ENCODE data around the gene GOLGA8S. TPM values are rescaled to one million over a fixed set of nuclear protein-coding genes. Genes with fewer than 3 reads are reported as not detected.
"Not testable (repeated sequence)": the region's sequence is repeated elsewhere in the genome, so short reads cannot be mapped to it uniquely, and the experiment has no call there.

Gene GOLGA8S, protein sequence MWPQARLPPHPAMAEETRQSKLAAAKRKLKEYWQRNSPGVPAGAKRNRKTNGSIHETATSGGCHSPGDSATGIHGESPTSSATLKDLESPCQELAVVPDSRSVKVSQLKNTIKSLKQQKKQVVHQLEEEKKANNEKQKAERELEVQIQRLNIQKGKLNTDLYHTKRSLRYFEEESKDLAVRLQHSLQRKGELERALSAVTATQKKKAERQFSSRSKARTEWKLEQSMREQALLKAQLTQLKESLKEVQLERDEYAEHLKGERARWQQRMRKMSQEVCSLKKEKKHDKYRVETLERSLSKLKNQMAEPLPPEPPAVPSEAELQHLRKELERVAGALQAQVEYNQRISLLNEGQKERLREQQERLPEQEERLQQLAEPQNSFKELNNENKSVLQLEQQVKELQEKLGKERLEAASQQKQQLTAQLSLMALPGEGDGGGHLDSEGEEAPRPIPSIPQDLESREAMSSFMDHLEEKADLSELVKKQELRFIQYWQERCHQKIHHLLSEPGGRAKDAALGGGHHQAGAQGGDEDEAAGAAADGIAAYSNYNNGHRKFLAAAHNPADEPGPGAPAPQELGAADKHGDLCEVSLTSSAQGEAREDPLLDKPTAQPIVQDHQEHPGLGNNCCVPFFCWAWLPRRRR
- total RNA-seq: not detected

DNA sequence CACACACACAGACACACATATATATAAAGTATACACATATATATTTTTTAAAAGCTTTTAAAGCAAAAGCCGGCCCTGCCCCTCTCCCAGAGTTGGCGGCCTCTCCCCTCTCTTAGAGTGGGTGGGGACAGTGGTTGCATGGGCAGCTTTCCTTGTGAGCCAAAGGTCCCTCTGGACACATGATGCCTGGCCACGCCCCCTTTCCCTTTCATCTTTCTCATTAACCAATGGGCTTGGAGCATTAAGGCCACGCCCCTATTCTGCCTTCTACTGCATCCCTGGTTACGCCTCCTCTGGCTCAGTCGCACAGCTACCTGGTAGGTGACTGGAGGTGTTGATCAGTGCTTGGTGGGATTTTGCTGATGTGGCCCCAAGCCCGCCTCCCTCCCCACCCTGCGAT is at the start of gene GOLGA8S:
TSS of gene GOLGA8S (plus strand) at position 301 of the 400 bp plus-strand sequence. CDS start at position 363, 62 bp downstream.
- not testable (repeated sequence) for DNase-seq

DNA sequence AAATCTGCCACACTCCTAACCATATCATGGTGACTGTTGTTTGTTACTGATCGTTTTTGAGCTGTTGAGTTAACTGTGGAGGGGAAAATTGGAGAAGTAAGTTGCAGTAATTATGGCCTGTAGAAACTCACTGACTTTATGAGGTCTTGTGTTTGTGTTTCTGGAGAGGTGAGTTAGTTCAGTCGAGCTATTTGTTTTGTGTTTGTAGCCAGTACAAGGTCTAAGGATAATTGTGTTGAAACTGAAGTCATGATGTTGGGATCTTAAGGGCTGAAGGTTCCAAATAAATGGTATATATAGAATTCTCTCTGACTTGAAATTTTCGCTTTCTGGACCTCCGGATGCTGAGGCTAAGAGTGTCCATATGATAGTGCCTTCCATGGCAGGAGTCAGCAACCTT is 49.7 kb upstream of the GOLGA8S start:
- not testable (repeated sequence) for DNase-seq

- not testable (repeated sequence) for DNase-seq
Measured at GRCh38 chr15:23305921-23306320, 48.6 kb upstream of the GOLGA8S start.

DNA sequence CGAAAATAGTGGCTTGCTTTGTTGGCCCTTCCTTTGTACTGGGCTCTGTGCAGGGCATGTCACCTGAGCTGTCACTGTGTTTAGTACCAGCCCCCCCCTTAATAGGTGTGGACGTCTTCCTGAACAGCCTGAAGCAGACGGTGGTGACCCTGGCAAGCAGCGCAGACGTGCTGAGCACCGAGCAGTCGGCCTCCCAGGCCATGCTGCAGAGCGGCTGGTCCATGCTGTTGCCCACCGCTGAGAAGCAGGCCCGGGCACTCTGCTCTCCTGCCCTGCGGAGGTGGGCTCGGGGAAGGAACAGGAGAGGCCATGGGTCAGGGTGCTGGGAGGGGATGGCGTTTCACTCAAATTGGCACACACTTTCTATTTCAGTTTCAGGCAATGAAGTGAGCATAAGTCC is 43.3 kb upstream of the GOLGA8S start:
- not testable (repeated sequence) for DNase-seq

DNA sequence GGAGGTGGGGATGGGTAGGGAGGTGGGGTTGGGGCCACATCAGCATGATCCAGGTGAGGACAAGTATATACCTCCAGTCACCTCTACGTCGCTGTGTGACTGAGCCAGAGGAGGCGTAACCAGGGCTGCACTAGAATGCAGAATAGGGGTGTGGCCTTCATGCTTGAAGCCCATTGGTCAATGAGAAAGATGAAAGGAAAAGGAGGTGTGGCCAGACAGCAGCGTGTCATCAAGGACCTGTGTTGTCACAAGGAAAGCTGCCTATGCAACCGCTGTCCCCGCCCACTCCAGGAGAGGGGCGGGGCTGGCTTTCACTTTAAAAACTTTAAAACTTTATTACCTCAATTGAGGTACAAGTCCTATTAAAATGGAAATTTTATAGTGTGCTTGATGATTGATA is 20.5 kb upstream of the GOLGA8S start, which contains the start of gene GOLGA6L26:
TSS of gene GOLGA6L26 (minus strand) at position 101 of the 400 bp plus-strand sequence. CDS start at position 40, 61 bp downstream.
- DNase-seq: not testable (repeated sequence)

DNA sequence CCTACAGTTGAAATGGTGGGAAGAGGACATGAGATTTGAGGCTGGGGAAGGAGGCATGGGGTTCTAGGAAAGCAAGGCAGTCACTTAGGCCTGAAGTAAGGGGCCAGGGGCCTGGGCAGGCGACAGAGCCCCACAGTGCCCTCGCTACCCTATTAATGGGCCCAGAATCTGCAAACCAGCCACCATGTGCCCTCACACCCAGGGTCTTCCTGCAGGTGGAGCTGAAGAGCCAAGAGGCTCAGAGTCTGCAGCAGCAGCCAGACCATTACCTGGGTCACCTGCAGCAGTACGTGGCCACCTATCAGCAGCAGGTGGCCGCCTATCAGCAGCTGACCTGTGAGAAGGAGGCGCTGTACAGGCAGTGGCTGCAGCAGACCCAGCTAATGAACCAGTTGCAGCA is 8.1 kb downstream of the GOLGA8S start:
- DNase-seq: not testable (repeated sequence)

GRCh38 chr15:23364261-23364660 is 9.7 kb downstream of the GOLGA8S start:
- DNase-seq: not testable (repeated sequence)

DNA sequence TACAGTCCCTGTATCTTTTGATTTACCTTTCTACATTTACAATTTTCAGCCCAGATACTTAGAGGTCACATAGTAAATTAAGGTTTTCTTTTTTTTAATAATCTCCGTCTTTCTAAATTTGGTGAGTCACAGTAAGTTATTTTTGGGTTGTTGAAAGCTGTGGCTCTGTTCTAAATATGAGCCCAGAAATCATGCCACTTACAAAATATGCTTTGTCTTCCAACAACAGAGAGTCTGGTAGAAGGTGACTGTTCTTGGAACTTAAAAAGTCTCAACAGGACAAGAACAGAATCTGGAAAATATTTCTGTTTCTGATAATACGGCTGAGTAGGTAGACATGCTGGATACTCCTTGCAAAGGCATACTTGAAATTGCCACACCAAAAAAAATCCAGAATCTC is 16.0 kb downstream of the GOLGA8S start:
- DNase-seq: no peak

DNA sequence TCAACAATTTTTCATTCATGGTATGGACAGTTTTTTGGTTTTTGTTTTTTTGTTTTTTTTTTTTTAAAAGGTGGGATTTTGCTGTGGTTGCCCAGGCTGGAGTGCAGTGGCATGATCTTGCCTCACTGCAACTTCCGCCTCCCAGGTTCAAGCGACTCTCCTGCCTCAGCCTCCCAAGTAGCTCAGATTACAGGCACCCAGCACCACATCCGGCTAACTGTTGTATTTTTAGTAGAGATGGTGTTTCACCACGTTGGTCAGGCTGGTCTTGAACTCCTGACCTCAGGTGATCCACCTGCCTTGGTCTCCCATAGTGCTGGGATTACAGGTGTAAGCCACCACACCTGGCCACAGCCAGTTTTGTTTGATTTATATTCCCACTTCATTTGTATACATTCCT is 16.6 kb downstream of the GOLGA8S start:
- not testable (repeated sequence) for DNase-seq

GRCh38 chr15:23371868-23372267 is 17.3 kb downstream of the GOLGA8S start:
- not testable (repeated sequence) for DNase-seq

GRCh38 chr15:23372284-23372683 is 17.7 kb downstream of the GOLGA8S start:
- DNase-seq: no peak

- not testable (repeated sequence) for DNase-seq
Measured at GRCh38 chr15:23372891-23373600, 18.5 kb downstream of the GOLGA8S start.

DNA sequence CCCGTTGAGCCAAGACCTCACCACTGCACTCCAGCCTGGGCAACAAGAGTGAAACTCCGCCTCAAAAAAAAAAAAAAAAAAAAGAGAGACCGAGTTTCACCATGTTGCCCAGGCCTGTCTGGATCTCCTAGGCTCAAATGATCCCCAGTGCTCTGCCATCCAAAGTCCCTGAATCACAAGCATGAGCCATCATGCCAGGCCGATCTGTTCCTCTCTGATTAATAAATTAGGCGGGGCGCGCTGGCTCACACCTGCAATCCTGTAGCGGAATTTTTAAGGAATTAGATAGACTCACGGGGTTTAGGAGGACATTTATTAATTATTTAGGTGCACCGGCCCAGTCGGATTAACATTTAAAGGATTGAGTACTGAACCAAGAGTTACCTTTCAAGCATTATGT is 19.7 kb downstream of the GOLGA8S start:
- DNase-seq: not testable (repeated sequence)

GRCh38 chr15:23378946-23379345 is 24.4 kb downstream of the GOLGA8S start:
- DNase-seq: not testable (repeated sequence)

DNA sequence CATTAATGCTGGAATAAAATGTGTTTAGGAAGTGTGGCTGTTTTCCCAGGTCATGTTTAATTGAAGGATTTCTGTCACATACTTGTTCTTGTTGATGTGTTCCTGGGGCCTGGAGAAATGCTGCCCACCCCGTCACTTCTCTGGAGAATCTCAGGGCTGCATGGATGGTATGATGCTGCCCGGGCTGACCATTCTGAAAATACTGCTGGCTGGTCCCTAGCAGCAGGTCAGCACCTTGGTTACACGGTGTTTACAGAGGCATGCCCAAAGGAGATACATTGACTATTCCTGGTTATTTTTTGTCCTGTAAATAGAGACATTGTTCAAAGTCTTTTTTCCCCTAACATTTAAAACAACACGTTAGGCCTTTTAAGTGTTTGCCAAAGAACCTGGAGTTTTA is 26.2 kb downstream of the GOLGA8S start:
- DNase-seq: not testable (repeated sequence)

- DNase-seq: not testable (repeated sequence)
Measured at GRCh38 chr15:23381192-23381591, 26.6 kb downstream of the GOLGA8S start.

GRCh38 chr15:23384371-23384770 is 29.8 kb downstream of the GOLGA8S start:
- no peak for DNase-seq

- no peak for DNase-seq
Measured at GRCh38 chr15:23385886-23386430, 31.4 kb downstream of the GOLGA8S start.

DNA sequence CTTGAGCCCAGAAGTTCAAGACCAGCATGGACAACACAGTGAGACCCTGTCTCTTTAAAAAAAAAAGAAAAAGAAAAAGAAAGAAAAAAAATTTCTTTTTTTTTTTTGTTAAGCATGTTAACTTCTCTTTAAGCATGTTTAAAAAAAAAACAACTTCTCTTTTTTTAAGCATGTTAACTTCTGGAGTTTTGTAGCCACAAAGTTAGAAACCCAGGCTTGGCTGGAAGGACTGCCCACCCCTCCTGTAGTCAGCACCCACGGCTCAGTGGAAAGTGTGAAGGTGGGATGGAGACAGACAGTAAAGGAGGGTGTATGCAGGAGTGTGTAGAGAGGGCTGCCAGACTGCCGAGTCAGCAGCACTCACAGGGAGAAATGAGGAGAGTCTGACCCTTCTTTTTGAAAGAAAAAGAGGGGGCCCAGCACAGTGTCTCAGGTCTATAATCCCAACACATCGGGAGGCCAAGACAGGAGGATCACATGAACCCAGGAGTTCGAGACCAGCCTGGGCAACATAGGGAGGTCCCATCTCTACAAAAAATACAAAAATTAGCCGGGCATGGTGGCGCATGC is 33.2 kb downstream of the GOLGA8S start:
- no peak for DNase-seq

DNA sequence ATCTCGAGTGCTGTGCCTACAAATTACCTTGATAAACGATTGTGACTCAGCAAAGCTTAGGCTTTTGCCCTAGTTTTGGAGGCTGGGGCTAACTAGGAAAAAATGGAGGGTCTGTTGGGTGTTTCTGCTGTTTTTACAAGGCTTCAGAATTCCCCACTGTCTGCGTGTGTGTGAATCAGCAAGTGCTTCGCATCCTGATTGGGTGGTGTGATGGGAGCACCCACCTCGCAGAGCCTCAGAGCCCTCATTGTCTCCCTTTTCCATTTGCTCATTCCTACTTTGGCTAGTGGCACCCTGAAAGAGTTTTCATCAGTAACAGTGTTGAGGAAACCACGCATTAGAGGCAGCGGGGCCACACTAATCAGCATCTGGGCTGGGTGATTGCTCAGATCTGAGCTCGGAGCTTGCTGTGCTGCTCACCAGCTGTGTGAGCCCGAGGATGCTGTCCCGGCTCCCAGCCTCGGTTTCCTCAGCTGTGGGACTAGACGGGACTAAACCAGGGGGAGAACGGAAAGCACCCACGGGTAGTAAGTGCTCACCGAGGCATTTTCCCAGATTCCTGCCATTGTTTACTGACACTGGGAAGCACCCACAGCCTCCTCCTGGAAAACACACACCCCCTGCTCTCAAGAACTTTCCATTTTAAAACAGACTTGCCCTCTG is 40.6 kb downstream of the GOLGA8S start:
- no peak for DNase-seq

DNA sequence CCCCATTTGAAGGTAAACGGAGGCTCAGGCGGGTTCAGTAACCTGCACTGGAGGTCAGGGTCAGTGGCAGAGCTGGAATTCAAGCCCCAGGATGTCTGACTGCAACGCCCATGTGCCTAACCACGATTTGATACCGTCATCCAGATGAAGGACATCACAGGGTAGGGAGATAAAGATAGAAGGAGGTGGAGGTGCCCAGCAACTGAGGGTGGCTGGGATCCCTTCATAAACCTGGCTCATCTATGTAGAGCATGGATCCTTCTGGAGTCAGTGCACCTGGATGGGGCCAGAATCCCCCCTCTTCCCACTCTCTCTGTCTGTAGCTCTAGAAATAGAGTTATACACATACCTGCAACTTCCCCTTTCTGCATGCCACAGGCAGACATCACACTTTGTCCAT is 41.3 kb downstream of the GOLGA8S start:
- no peak for DNase-seq

GRCh38 chr15:23397779-23398178 is 43.2 kb downstream of the GOLGA8S start:
- DNase-seq: no peak

Measured in effector CD4-positive, alpha-beta T cell (primary cell).